ENCODE data around the gene CALN1. TPM values are rescaled to one million over a fixed set of nuclear protein-coding genes. Genes with fewer than 3 reads are reported as not detected.

The CALN1 gene
- polyA plus RNA-seq, 3 donors: under 0.01 TPM; not detected in 2

GRCh38 chr7:72298912-72299311, 113.2 kb downstream of the CALN1 start:
- H3K4me3 Mint-ChIP-seq: no peak overlapping the region
- no peak overlapping the region for H3K27ac Mint-ChIP-seq
- H3K36me3 Mint-ChIP-seq: no peaks in the 10 kb centered on the region
- intact Hi-C loops (cut with micrococcal nuclease): no loop called here
- DNase-seq: no peak
- H3K4me1 Mint-ChIP-seq: no peaks in the 10 kb centered on the region
- Histone ChIP-seq H3K4me3 (replicated peaks in 1 of 3; ENCODE audit: low read depth in 2 of 3, low read length in 3 of 3) (no peak overlapping the region), H4K20me1 (ENCODE audit: insufficient read depth, low read length) (no peaks in the 10 kb centered on the region), H3K9me3 (replicated peaks in 1 of 2; ENCODE audit: control insufficient read depth in 1 of 2, insufficient read depth in 1 of 2, low read length in 2 of 2) (no peaks in the 10 kb centered on the region), H3K4me1 (ENCODE audit: control insufficient read depth in 1 of 2, insufficient read depth in 2 of 2, low read length in 2 of 2) (no peaks in the 10 kb centered on the region), H3K79me2 (ENCODE audit: insufficient read depth, low read length) (no peaks in the 10 kb centered on the region), H3K27ac (ENCODE audit: low read depth in 1 of 2, low read length in 2 of 2) (no peak overlapping the region), H3K4me2 (replicated peaks; ENCODE audit: extremely low read depth, low read length, poor library complexity, severe bottlenecking) (no peak overlapping the region), H3K9ac (ENCODE audit: insufficient read depth, low read length, poor library complexity, severe bottlenecking) (no peak overlapping the region), H3K36me3 (replicated peaks in 1 of 2; ENCODE audit: control insufficient read depth in 1 of 2, insufficient read depth in 2 of 2, low read length in 2 of 2) (no peaks in the 10 kb centered on the region), H3K27me3 (ENCODE audit: control insufficient read depth in 2 of 2, insufficient read depth in 2 of 2, low read length in 2 of 2) (no peaks in the 10 kb centered on the region), H2AFZ (ENCODE audit: insufficient read depth, low read depth, low read length, poor library complexity, severe bottlenecking) (no peak overlapping the region)
- TF ChIP-seq CTCF (IDR thresholded peaks at IDR 0.05): no peak
- peaks cover 0 to 3% (median 0%) of the 10 kb centered on the region in 7 donors for H3K9me3 Mint-ChIP-seq
- peaks cover 0 to 3% (median 0%) of the 10 kb centered on the region in 3 donors for H3K27me3 Mint-ChIP-seq (ENCODE audit: low read depth in 3 of 3)
- WGBS (ENCODE audit: insufficient coverage): no CpG with 5 or more reads among the region's 1 CpG

DNA sequence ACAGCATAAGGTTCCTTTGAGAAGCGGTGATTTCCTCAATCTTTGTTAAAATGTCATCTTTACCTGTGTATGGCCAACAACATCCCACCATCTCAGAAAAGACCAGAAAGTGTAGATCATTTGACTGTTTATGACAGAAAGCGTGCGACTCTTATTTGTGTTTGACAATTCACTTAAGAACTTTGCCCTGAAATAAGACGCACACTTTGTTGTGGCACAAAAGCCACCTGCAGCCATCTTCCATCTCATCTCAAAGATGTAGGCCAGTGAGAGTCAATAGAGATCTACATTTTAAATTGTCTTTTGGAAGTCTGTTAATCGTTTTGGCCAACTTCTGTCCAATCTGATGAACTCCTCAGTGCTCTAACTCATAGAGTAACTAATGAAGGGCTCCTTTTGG, 114.0 kb downstream of the CALN1 start:
- Histone ChIP-seq H4K20me1 (ENCODE audit: insufficient read depth, low read length) (no peaks in the 10 kb centered on the region), H3K4me3 (replicated peaks in 1 of 3; ENCODE audit: low read depth in 2 of 3, low read length in 3 of 3) (no peak overlapping the region), H3K9me3 (replicated peaks in 1 of 2; ENCODE audit: control insufficient read depth in 1 of 2, insufficient read depth in 1 of 2, low read length in 2 of 2) (no peaks in the 10 kb centered on the region), H3K4me1 (ENCODE audit: control insufficient read depth in 1 of 2, insufficient read depth in 2 of 2, low read length in 2 of 2) (no peaks in the 10 kb centered on the region), H3K4me2 (replicated peaks; ENCODE audit: extremely low read depth, low read length, poor library complexity, severe bottlenecking) (no peak overlapping the region), H3K36me3 (replicated peaks in 1 of 2; ENCODE audit: control insufficient read depth in 1 of 2, insufficient read depth in 2 of 2, low read length in 2 of 2) (no peaks in the 10 kb centered on the region), H3K27ac (ENCODE audit: low read depth in 1 of 2, low read length in 2 of 2) (no peak overlapping the region), H3K79me2 (ENCODE audit: insufficient read depth, low read length) (no peaks in the 10 kb centered on the region), H3K27me3 (ENCODE audit: control insufficient read depth in 2 of 2, insufficient read depth in 2 of 2, low read length in 2 of 2) (no peaks in the 10 kb centered on the region), H2AFZ (ENCODE audit: insufficient read depth, low read depth, low read length, poor library complexity, severe bottlenecking) (no peak overlapping the region), H3K9ac (ENCODE audit: insufficient read depth, low read length, poor library complexity, severe bottlenecking) (no peak overlapping the region)
- DNase-seq: no peak
- WGBS (ENCODE audit: insufficient coverage): no CpG with 5 or more reads among the region's 5 CpGs
- peaks cover 0 to 3% (median 0%) of the 10 kb centered on the region in 3 donors for H3K27me3 Mint-ChIP-seq (ENCODE audit: low read depth in 3 of 3)
- H3K4me1 Mint-ChIP-seq: peaks cover 1% of the 10 kb centered on the region
- no peak overlapping the region for H3K4me3 Mint-ChIP-seq
- intact Hi-C loops (cut with micrococcal nuclease): no loop called here
- peaks cover 0 to 3% (median 0%) of the 10 kb centered on the region in 7 donors for H3K9me3 Mint-ChIP-seq
- TF ChIP-seq CTCF (IDR thresholded peaks at IDR 0.05): no peak
- no peak overlapping the region for H3K27ac Mint-ChIP-seq
- no peaks in the 10 kb centered on the region for H3K36me3 Mint-ChIP-seq

Data from CD14-positive monocyte (primary cell).